Vagina (tissue), 2 donors: Measurements from ENCODE around the gene SNF8.

ENCODE experiments used
- POLR2A ChIP-seq, 2 donors: fragments of 450-650 bp; IDR thresholded peaks; one replicate each; pipeline ENCODE4 v1.6.1; 2017; ENCODE audit warnings: antibody characterized with exemption in 2 of 2, mild to moderate bottlenecking in 2 of 2, moderate library complexity in 2 of 2
- POLR2AphosphoS5 ChIP-seq, 2 donors: sonication (generic); formaldehyde crosslinking; IDR thresholded peaks; one replicate each; pipeline ENCODE4 v1.9.0; 2017; ENCODE audit warnings: antibody characterized with exemption in 2 of 2, mild to moderate bottlenecking in 2 of 2, low read depth in 1 of 2; ENCODE audit not compliant: insufficient read depth in 1 of 2
- TF ChIP-seq, protein P1 (sequence below), 3 experiments: fragments of 450-650 bp in 2 of 3; fragments of 200-600 bp in 1 of 3; sonication (generic) in 1 of 3; IDR thresholded peaks; one replicate each; pipeline ENCODE4 v1.5.1; 2017 to 2019; ENCODE audit warnings: antibody characterized with exemption in 3 of 3, mild to moderate bottlenecking in 2 of 3, moderate library complexity in 2 of 3

DNA sequence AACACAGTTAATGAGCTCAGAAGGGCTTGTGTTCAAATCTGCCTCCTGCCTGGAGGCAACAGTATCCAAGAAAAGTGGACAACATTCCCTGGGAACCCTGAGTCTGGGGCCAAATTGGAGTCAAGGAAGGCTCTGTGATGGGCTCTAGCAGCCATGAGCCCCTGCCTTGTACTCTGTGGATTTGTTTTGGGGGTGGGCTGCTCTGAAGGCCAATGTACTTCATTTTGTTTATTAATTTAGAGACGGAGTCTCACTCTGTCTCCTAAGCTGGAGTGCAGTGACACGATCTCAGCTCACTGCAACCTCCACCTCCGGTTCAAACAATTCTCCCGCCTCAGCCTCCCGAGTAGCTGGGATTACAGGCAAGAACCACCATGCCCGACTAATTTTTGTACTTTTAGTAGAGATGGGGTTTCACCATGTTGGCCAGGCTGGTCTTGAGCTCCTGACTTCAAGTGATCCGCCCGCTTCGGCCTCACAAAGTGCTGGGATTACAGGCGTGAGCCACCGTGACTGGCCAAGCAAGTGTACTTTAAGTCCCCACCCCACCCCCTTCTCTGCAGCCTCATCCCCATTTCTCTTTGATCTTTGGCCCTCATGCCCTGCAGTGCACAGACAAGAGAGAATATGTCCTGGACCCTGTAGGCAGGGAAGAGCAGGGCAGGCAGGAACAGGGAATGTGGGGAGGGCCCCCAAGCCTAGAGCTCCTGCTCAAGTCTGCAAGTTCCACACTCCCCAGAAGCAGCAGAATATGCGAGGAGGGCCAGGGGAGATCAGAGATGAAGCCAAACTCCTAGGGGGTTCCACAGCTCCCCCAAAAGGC lies 26.4 kb upstream of the SNF8 start:
- TF ChIP-seq, protein P1, sequence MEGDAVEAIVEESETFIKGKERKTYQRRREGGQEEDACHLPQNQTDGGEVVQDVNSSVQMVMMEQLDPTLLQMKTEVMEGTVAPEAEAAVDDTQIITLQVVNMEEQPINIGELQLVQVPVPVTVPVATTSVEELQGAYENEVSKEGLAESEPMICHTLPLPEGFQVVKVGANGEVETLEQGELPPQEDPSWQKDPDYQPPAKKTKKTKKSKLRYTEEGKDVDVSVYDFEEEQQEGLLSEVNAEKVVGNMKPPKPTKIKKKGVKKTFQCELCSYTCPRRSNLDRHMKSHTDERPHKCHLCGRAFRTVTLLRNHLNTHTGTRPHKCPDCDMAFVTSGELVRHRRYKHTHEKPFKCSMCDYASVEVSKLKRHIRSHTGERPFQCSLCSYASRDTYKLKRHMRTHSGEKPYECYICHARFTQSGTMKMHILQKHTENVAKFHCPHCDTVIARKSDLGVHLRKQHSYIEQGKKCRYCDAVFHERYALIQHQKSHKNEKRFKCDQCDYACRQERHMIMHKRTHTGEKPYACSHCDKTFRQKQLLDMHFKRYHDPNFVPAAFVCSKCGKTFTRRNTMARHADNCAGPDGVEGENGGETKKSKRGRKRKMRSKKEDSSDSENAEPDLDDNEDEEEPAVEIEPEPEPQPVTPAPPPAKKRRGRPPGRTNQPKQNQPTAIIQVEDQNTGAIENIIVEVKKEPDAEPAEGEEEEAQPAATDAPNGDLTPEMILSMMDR (IDR thresholded peaks at IDR 0.05): no peak
- TF ChIP-seq POLR2A (IDR thresholded peaks at IDR 0.05) (no peak), POLR2AphosphoS5 (IDR thresholded peaks at IDR 0.05; ENCODE audit: insufficient read depth in 1 of 2, low read depth in 1 of 2) (no peak)
